ENCODE data around the gene SLC4A4. TPM values are rescaled to one million over a fixed set of nuclear protein-coding genes. Genes with fewer than 3 reads are reported as not detected.

The SLC4A4 gene
- total RNA-seq, 1 donor from 2014 or later, result not detected

DNA sequence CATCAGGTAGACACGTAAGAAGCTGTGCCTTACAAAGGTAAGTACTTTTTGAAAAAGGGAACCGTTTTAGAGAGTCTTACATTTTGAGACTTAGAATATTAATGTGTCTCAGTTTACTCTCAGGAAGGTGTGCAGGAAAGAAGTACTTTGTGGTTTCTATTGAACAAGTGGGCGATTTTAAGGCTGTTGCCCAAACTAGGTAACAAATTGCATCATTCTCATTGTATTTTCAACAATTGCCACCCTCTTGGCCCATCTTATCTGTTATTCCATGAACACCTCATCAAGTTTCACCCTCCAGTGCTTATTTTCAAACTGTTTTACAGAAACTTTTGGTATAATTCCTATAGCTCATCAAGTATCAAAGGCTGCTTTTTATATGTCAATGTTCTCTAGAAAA lies 158.3 kb downstream of the SLC4A4 start:
- H3K4me1 Mint-ChIP-seq, result no peaks in the 10 kb centered on the region
- POLR2A ChIA-PET, result no interaction called here
- no peak for TF ChIP-seq CTCF (IDR thresholded peaks at IDR 0.05)
- H3K9me3 Mint-ChIP-seq, result no peaks in the 10 kb centered on the region
- CTCF ChIA-PET, result no interaction called here
- intact Hi-C loops (cut with micrococcal nuclease), result no loop called here
- ATAC-seq (ENCODE audit: low read depth) (no peak), DNase-seq (no peak)
- no peak overlapping the region for H3K4me3 Mint-ChIP-seq
- no peaks in the 10 kb centered on the region for H3K36me3 Mint-ChIP-seq (ENCODE audit: low read depth)
- H3K27me3 Mint-ChIP-seq, result no peaks in the 10 kb centered on the region
- H3K27ac Mint-ChIP-seq, result no peak overlapping the region

GRCh38 chr4:71498002-71498401 lies 159.2 kb downstream of the SLC4A4 start:
- H3K9me3 Mint-ChIP-seq, result no peaks in the 10 kb centered on the region
- H3K4me1 Mint-ChIP-seq, result no peaks in the 10 kb centered on the region
- H3K36me3 Mint-ChIP-seq (ENCODE audit: low read depth), result no peaks in the 10 kb centered on the region
- no peak for TF ChIP-seq CTCF (IDR thresholded peaks at IDR 0.05)
- no peak for DNase-seq
- no peaks in the 10 kb centered on the region for H3K27me3 Mint-ChIP-seq
- no peak overlapping the region for H3K4me3 Mint-ChIP-seq
- POLR2A ChIA-PET, result no interaction called here
- ATAC-seq (ENCODE audit: low read depth), result no peak
- intact Hi-C loops (cut with micrococcal nuclease), result no loop called here
- CTCF ChIA-PET, result no interaction called here
- H3K27ac Mint-ChIP-seq, result no peak overlapping the region

GRCh38 chr4:71498625-71499024 lies 159.8 kb downstream of the SLC4A4 start:
- Mint-ChIP-seq H3K27ac (no peak overlapping the region), H3K4me1 (no peaks in the 10 kb centered on the region), H3K27me3 (no peaks in the 10 kb centered on the region), H3K36me3 (ENCODE audit: low read depth) (no peaks in the 10 kb centered on the region), H3K4me3 (no peak overlapping the region), H3K9me3 (no peaks in the 10 kb centered on the region)
- intact Hi-C loops (cut with micrococcal nuclease), result no loop called here
- CTCF ChIA-PET, result no interaction called here
- TF ChIP-seq CTCF (IDR thresholded peaks at IDR 0.05), result no peak
- ATAC-seq (ENCODE audit: low read depth) (no peak), DNase-seq (no peak)
- POLR2A ChIA-PET, result no interaction called here

- H3K27ac Mint-ChIP-seq, result no peak overlapping the region
- peaks cover 5% of the 10 kb centered on the region for H3K9me3 Mint-ChIP-seq
- intact Hi-C loops (cut with micrococcal nuclease), result no loop called here
- no peaks in the 10 kb centered on the region for H3K27me3 Mint-ChIP-seq
- TF ChIP-seq CTCF (IDR thresholded peaks at IDR 0.05), result no peak
- CTCF ChIA-PET, result no interaction called here
- DNase-seq (no peak), ATAC-seq (ENCODE audit: low read depth) (no peak)
- no peak overlapping the region for H3K4me3 Mint-ChIP-seq
- no peaks in the 10 kb centered on the region for H3K36me3 Mint-ChIP-seq (ENCODE audit: low read depth)
- no peaks in the 10 kb centered on the region for H3K4me1 Mint-ChIP-seq
- POLR2A ChIA-PET, result no interaction called here
Measured at GRCh38 chr4:71501992-71502391, 163.2 kb downstream of the SLC4A4 start.

GRCh38 chr4:71518283-71518989 lies 179.6 kb downstream of the SLC4A4 start:
- Mint-ChIP-seq H3K27ac (no peak overlapping the region), H3K9me3 (no peaks in the 10 kb centered on the region), H3K27me3 (no peaks in the 10 kb centered on the region), H3K36me3 (ENCODE audit: low read depth) (no peaks in the 10 kb centered on the region), H3K4me1 (no peaks in the 10 kb centered on the region), H3K4me3 (no peak overlapping the region)
- POLR2A ChIA-PET, result no interaction called here
- CTCF ChIA-PET, result no interaction called here
- intact Hi-C loops (cut with micrococcal nuclease), result no loop called here
- TF ChIP-seq CTCF (IDR thresholded peaks at IDR 0.05), result no peak
- ATAC-seq (ENCODE audit: low read depth) (no peak), DNase-seq (no peak)

Measured in activated B cell treated with CpG ODN at 0.5 μM for 24 hours (primary cell).